ENCODE data around the gene SYNM.

The SYNM gene

GRCh38 chr15:99143655-99144610 is 39.1 kb downstream of the SYNM start:
- no peak for DNase-seq

GRCh38 chr15:99145005-99145404 is 40.1 kb downstream of the SYNM start:
- DNase-seq, result no peak

- no peak for DNase-seq
Measured at GRCh38 chr15:99145778-99146177, 40.9 kb downstream of the SYNM start.

GRCh38 chr15:99146661-99147060 is 41.8 kb downstream of the SYNM start:
- no peak for DNase-seq

GRCh38 chr15:99148851-99149276 is 44.0 kb downstream of the SYNM start:
- no peak for DNase-seq

GRCh38 chr15:99149366-99149765 is 44.5 kb downstream of the SYNM start:
- no peak for DNase-seq

GRCh38 chr15:99151156-99151555 is 46.3 kb downstream of the SYNM start:
- no peak for DNase-seq

- DNase-seq, result no peak
Measured at GRCh38 chr15:99153026-99153535, 48.2 kb downstream of the SYNM start.

GRCh38 chr15:99154271-99154670 is 49.4 kb downstream of the SYNM start:
- no peak for DNase-seq

GRCh38 chr15:99155961-99156443 is 51.1 kb downstream of the SYNM start:
- no peak for DNase-seq

GRCh38 chr15:99157456-99157855 is 52.6 kb downstream of the SYNM start:
- no peak for DNase-seq

GRCh38 chr15:99158626-99159412 is 53.9 kb downstream of the SYNM start:
- no peak for DNase-seq

- DNase-seq, result no peak
Measured at GRCh38 chr15:99163271-99164062, 58.6 kb downstream of the SYNM start.

GRCh38 chr15:99164119-99164518 is 59.2 kb downstream of the SYNM start:
- DNase-seq, result no peak

GRCh38 chr15:99165020-99165790 is 60.3 kb downstream of the SYNM start:
- DNase-seq, result no peak

- DNase-seq, result no peak
Measured at GRCh38 chr15:99165956-99166689, 61.2 kb downstream of the SYNM start.

- DNase-seq, result no peak
Measured at GRCh38 chr15:99167201-99167600, 62.3 kb downstream of the SYNM start.

- DNase-seq, result no peak
Measured at GRCh38 chr15:99167640-99168039, 62.8 kb downstream of the SYNM start.

- DNase-seq, result no peak
Measured at GRCh38 chr15:99168601-99169580, 64.0 kb downstream of the SYNM start.
